GM20000 (cell line): ENCODE data around the gene ZNF91.

Experiments
- DNase-seq: peaks from one replicate; pipeline ENCODE4 v3.0.0; 2012; ENCODE audit warnings: low spot score
- CTCF ChIP-seq: IDR thresholded peaks from 2 replicates; pipeline ENCODE4 v1.5.1; 2012; ENCODE audit warnings: mild to moderate bottlenecking, control low read depth; ENCODE audit errors: extremely low read depth, missing control alignments

The ZNF91 gene

DNA sequence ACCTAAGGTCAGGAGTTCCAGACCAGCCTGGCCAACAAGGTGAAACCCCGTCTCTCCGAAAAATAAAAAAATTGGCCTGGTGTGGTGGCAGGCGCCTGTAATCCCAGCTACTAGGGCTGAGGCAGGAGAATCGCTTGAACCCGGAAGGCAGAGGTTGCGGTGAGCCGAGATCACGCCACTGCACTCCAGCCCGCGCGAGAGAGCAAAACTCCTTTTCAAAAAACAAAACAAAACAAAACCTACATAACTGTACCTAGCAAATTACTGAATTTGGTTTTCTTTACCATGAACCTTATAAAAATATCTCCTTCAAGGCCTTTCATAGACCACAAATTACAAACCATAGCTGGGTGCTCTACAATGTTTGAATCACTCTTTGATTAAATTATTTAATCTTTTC, 760 bp downstream of the ZNF91 start:
- TF ChIP-seq CTCF: no peak
- no peak for DNase-seq

GRCh38 chr19:23393121-23393520, 2.1 kb downstream of the ZNF91 start:
- no peak for TF ChIP-seq CTCF
- DNase-seq: no peak

DNA sequence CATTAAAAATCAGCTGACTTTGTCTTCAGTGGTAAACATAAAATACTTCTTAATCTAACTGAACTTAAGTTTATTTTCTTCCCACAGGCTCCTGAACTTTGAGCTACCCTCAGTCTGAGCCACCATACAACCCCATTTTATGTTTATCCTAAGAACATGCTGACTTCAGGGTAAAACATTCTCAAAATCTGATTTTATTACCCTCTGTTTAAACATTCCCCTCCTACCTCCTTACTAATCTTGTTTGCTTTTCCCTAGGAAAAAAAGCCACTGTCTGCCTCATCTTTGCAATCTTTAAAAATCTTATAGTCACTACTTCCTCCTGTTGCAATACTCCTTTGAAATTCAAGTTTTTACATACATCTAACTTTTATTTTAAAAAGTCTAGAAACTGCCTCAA, 4.0 kb downstream of the ZNF91 start:
- DNase-seq: no peak
- no peak for TF ChIP-seq CTCF

DNA sequence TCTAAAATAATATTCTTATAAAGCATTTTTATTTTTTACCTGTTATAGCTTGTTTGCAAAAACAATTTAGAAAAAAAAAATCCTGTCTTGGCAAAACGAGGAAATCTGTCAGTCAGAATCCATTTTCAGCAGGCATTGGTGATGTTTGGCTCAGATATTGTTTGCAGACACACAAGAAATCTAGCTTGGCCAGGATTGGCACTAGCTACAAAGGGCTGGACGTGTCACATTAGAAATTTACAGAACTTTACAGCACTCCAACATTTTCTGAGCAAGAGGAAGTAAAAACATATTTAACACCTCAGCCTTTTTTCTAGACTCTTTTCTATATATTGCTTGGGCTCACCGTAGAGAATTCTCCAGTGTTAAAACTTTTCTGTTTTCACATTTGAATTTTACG, 9.9 kb downstream of the ZNF91 start:
- TF ChIP-seq CTCF: no peak
- DNase-seq: no peak

DNA sequence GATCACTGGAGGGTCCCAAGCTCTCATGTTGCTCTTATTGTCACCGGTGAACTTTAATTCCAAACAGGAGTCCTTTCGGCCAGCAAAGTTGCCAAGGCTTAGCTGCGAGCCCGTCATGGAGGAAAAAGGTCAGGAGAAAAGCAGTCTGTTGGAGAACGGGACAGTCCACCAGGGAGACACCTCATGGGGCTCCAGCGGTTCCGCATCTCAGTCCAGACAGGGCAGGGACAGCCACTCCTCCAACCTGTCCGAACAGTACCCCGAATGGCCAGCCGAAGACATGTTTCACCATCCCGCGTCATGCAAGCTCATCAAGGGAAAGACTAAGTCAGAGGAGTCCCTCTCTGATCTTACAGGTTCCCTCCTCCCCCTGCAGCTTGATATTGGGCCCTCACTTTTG, 10.4 kb downstream of the ZNF91 start:
- DNase-seq: no peak
- TF ChIP-seq CTCF: no peak

- no peak for TF ChIP-seq CTCF
- no peak for DNase-seq
These were observed 11.1 kb downstream of the ZNF91 start for GRCh38 chr19:23384166-23384565.

DNA sequence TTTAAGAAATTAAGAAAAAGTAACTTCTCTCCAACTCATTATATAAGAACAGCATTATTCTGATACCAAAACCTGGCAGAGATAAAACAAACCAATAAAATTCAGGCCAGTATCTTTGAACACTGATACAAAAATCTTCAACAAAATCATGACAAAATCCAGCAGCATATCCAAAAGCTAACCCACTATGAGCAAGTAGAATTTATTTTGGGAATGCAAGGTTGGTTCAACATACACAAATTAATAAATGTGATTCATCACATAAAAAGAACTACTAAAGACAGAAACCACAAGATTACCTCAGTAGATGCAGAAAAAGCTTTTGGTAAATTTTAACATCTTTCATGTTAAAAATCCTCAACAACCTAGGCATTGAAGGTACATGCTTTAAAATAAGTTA, 12.3 kb downstream of the ZNF91 start:
- DNase-seq: no peak
- no peak for TF ChIP-seq CTCF
